DOHH2 (cell line): Measurements from ENCODE around the gene PEX19.

Source experiments
- CTCF ChIP-seq: fragments of 200-600 bp; sonication (generic); IDR thresholded peaks from one replicate; pipeline ENCODE4 v1.5.1; 2014; ENCODE audit warnings: antibody characterized with exemption, mild to moderate bottlenecking, low read depth, low read length; ENCODE audit not compliant: poor library complexity, severe bottlenecking
- EZH2phosphoT487 ChIP-seq: fragments of 200-600 bp; sonication (generic); IDR thresholded peaks from 2 replicates; pipeline ENCODE4 v1.6.1; 2017; ENCODE audit warnings: borderline replicate concordance, mild to moderate bottlenecking, antibody characterized with exemption, low read length, moderate library complexity, mixed read lengths

- TF ChIP-seq CTCF (no peak), EZH2phosphoT487 (no peak)
Measured at GRCh38 chr1:160332516-160332915, 47.6 kb upstream of the PEX19 start.
